ENCODE measurements around the gene FAM171A2. TPM values are rescaled to one million over a fixed set of nuclear protein-coding genes. Genes with fewer than 3 reads are reported as not detected.
"Not testable (repeated sequence)": the region's sequence is repeated elsewhere in the genome, so short reads cannot be mapped to it uniquely, and the experiment has no call there.

FAM171A2 gene
- total and polyA plus RNA-seq, 10 of the 15 experiments (the other 5 are each of a cell fraction or from before 2014, with no cell fraction given): 0.08 to 1.7 (median 0.27) TPM; not detected in 2

DNA sequence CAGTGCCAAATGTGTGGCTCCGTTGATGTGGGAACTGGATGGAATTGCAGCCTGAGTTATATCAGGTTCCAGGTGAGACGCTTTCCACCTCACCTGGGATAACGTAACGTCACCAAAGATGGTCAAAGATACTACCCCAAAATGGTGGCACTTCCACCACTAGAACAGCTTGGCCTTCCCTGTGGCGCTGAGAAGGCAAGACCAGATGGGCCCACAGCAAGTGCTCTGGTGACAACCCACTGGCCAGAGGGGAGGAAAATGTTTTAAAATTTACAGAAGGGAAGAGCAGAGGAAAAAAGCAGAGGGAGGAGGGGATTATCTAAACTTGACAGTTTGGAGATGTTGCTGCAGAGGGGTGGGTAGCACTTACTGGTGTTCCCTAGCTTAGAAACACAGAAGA is 33.3 kb upstream of the FAM171A2 start (continued):
- TF ChIP-seq NKRF (conservative IDR thresholded peaks at IDR 0.05): no peak
- TF ChIP-seq, protein P1, sequence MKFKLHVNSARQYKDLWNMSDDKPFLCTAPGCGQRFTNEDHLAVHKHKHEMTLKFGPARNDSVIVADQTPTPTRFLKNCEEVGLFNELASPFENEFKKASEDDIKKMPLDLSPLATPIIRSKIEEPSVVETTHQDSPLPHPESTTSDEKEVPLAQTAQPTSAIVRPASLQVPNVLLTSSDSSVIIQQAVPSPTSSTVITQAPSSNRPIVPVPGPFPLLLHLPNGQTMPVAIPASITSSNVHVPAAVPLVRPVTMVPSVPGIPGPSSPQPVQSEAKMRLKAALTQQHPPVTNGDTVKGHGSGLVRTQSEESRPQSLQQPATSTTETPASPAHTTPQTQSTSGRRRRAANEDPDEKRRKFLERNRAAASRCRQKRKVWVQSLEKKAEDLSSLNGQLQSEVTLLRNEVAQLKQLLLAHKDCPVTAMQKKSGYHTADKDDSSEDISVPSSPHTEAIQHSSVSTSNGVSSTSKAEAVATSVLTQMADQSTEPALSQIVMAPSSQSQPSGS (IDR thresholded peaks at IDR 0.05; ENCODE audit: low read length): no peak

GRCh38 chr17:44394833-44395232 is 31.2 kb upstream of the FAM171A2 start:
- intact Hi-C loops (cut with micrococcal nuclease; ENCODE audit: unreplicated experiment): no loop called here
- H3K4me3 ChIP-seq: no peak overlapping the region
- POLR2A ChIA-PET: no interaction called here

DNA sequence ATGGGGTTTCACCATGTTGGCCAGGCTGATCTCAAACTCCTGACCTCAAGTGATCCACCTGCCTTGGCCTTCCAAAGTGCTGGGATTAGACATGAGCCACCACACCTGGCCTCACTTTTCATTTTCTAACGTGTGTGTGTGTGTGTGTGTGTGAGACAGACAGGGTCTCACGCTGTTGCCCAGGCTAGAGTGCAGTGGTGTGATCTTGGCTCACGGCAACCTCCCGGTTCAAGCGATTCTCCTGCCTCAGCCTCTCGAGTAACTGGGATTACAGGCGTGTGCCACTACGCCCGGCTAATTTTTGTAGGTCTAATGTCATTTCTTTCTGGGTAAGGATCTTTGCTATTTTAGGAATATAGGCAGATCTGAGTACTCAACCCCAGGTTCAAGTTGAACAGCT is 30.5 kb upstream of the FAM171A2 start:
- ChIA-PET CTCF (interaction anchor here (1.1 kb wide), 1 partner anchor 129 kb away, joined by 3 read pairs; no protein-coding TSS in a partner anchor), RAD21 (ENCODE audit: unreplicated experiment) (interaction anchor here (1.4 kb wide), 1 partner anchor 129 kb away, joined by 3 read pairs; no protein-coding TSS in a partner anchor), SMC1A (ENCODE audit: uncharacterized antibody, unreplicated experiment) (interaction anchor here (1.5 kb wide), 1 partner anchor 128 kb away, joined by 3 read pairs; no protein-coding TSS in a partner anchor)
- ATAC-seq; H3K9ac ChIP-seq (ENCODE audit: control insufficient read depth, insufficient read depth, low read length); in situ Hi-C loops (cut with MboI); H3K9me3 ChIP-seq (replicated peaks; ENCODE audit: control insufficient read depth, insufficient read depth, low read length); BruUV-seq (replicated peaks); H3K79me2 ChIP-seq (ENCODE audit: control insufficient read depth, insufficient read depth, low read length); DNase-seq (ENCODE audit: low read depth, low spot score); H3K4me3 ChIP-seq; POLR2A ChIA-PET; FAIRE-seq; H3K4me2 ChIP-seq (ENCODE audit: control insufficient read depth, insufficient read depth); H3K27me3 ChIP-seq (replicated peaks in 1 of 2; ENCODE audit: control insufficient read depth in 2 of 2, insufficient read depth in 2 of 2, low read length in 1 of 2); H3K4me1 ChIP-seq (ENCODE audit: control insufficient read depth, insufficient read depth, low read length); intact Hi-C loops (cut with micrococcal nuclease; ENCODE audit: unreplicated experiment); H3K27ac ChIP-seq (ENCODE audit: control insufficient read depth, insufficient read depth); H4K20me1 ChIP-seq (ENCODE audit: control insufficient read depth, insufficient read depth); H2AFZ ChIP-seq (ENCODE audit: control insufficient read depth, low read depth, low read length): not testable (repeated sequence)
- peaks cover 10 to 11% of the 10 kb centered on the region in 2 experiments for H3K36me3 ChIP-seq (ENCODE audit: control insufficient read depth in 2 of 2, insufficient read depth in 2 of 2, low read length in 1 of 2)
- WGBS (ENCODE audit: insufficient coverage, insufficient replicate concordance, low lambda C conversion rate, missing lambda C conversion rate): over 99% methylated on average over 9 of the region's 9 CpGs

More at GRCh38 chr17:44394833-44395232, 31.2 kb upstream of the FAM171A2 start:
- TF ChIP-seq FOXK2 (IDR thresholded peaks at IDR 0.05) (no peak), SPI1 (IDR thresholded peaks at IDR 0.05; ENCODE audit: borderline replicate concordance, insufficient read depth, low read depth, low read length) (peak; percentile 19; the same call in 1 of the 2 replicates)
- Histone ChIP-seq H2AFZ (ENCODE audit: control insufficient read depth, low read depth, low read length) (no peak overlapping the region), H3K79me2 (ENCODE audit: control insufficient read depth, insufficient read depth, low read length) (no peaks in the 10 kb centered on the region), H3K4me1 (ENCODE audit: control insufficient read depth, insufficient read depth, low read length) (peaks cover under 1% of the 10 kb centered on the region; the same call in 1 of the 2 replicates), H3K4me2 (ENCODE audit: control insufficient read depth, insufficient read depth) (no peak overlapping the region), H3K36me3 (ENCODE audit: control insufficient read depth in 2 of 2, insufficient read depth in 2 of 2, low read length in 1 of 2) (peaks cover 16 to 17% of the 10 kb centered on the region in 2 experiments), H3K27ac (ENCODE audit: control insufficient read depth, insufficient read depth) (no peak overlapping the region), H3K9ac (ENCODE audit: control insufficient read depth, insufficient read depth, low read length) (no peak overlapping the region), H3K27me3 (replicated peaks in 1 of 2; ENCODE audit: control insufficient read depth in 2 of 2, insufficient read depth in 2 of 2, low read length in 1 of 2) (no peaks in the 10 kb centered on the region), H3K9me3 (replicated peaks; ENCODE audit: control insufficient read depth, insufficient read depth, low read length) (no peaks in the 10 kb centered on the region), H4K20me1 (ENCODE audit: control insufficient read depth, insufficient read depth) (no peaks in the 10 kb centered on the region)
- SMC1A ChIA-PET (ENCODE audit: uncharacterized antibody, unreplicated experiment): interaction anchor here (1.5 kb wide), 1 partner anchor 128 kb away, joined by 3 read pairs; no protein-coding TSS in a partner anchor
- RAD21 ChIA-PET (ENCODE audit: unreplicated experiment): no interaction called here
- FAIRE-seq (no peak), ATAC-seq (no peak), DNase-seq (ENCODE audit: low read depth, low spot score) (no peak)
- no TSS peak for BruUV-seq (replicated peaks)
- WGBS (ENCODE audit: insufficient coverage, insufficient replicate concordance, low lambda C conversion rate, missing lambda C conversion rate): 97% methylated on average over 2 of the region's 2 CpGs
- CTCF ChIA-PET: interaction anchor here (1.1 kb wide), 1 partner anchor 129 kb away, joined by 3 read pairs; no protein-coding TSS in a partner anchor
- in situ Hi-C loops (cut with MboI): no loop called here
